Kasumi-1 (cell line): ENCODE results near the gene PSMD11.
"Not testable (repeated sequence)": the region's sequence is repeated elsewhere in the genome, so short reads cannot be mapped to it uniquely, and the experiment has no call there.

Experiments used
- DNase-seq, 2 experiments: peaks; one replicate each; lab custom pipeline; 2025; lab: John Stamatoyannopoulos, UW

Gene PSMD11

GRCh38 chr17:32444301-32445073 is at the start of gene PSMD11:
TSS of gene PSMD11 (plus strand) at chr17:32444510. CDS start at chr17:32444524, 14 bp downstream.
- peak; percentile 93 for DNase-seq

- no peak for DNase-seq
These were observed 48.0 kb upstream of the PSMD11 start for GRCh38 chr17:32396343-32396742.

- no peak for DNase-seq
These were observed 45.4 kb upstream of the PSMD11 start for GRCh38 chr17:32398946-32399345.

- DNase-seq: not testable (repeated sequence)
These were observed 34.2 kb upstream of the PSMD11 start for GRCh38 chr17:32410085-32410484.

GRCh38 chr17:32426894-32427293 is 17.4 kb upstream of the PSMD11 start:
- no peak for DNase-seq

- DNase-seq: no peak
These were observed 14.7 kb upstream of the PSMD11 start for GRCh38 chr17:32429598-32429997.

GRCh38 chr17:32440722-32441121 is 3.6 kb upstream of the PSMD11 start:
- no peak for DNase-seq

GRCh38 chr17:32441886-32442285 is 2.4 kb upstream of the PSMD11 start:
- DNase-seq: no peak

- DNase-seq: no peak
These were observed 446 bp upstream of the PSMD11 start for GRCh38 chr17:32443827-32444300.

GRCh38 chr17:32445074-32445415 is 735 bp downstream of the PSMD11 start:
- DNase-seq: peak; percentile 20 to 61

GRCh38 chr17:32445497-32445896 is 1.2 kb downstream of the PSMD11 start:
- DNase-seq: no peak

GRCh38 chr17:32445971-32446370 is 1.7 kb downstream of the PSMD11 start:
- DNase-seq: no peak

GRCh38 chr17:32446949-32447348 is 2.6 kb downstream of the PSMD11 start:
- no peak for DNase-seq

- no peak for DNase-seq
These were observed 5.7 kb downstream of the PSMD11 start for GRCh38 chr17:32449963-32450362.

GRCh38 chr17:32450379-32450778 is 6.1 kb downstream of the PSMD11 start:
- not testable (repeated sequence) for DNase-seq

GRCh38 chr17:32451879-32452278 is 7.6 kb downstream of the PSMD11 start:
- no peak for DNase-seq

GRCh38 chr17:32452281-32452680 is 8.0 kb downstream of the PSMD11 start:
- DNase-seq: no peak

GRCh38 chr17:32453370-32453769 is 9.1 kb downstream of the PSMD11 start:
- no peak for DNase-seq

- DNase-seq: no peak
These were observed 14.1 kb downstream of the PSMD11 start for GRCh38 chr17:32458371-32458770.

GRCh38 chr17:32460054-32460453 is 15.7 kb downstream of the PSMD11 start:
- no peak for DNase-seq

GRCh38 chr17:32461498-32461852 is 17.2 kb downstream of the PSMD11 start:
- no peak for DNase-seq

GRCh38 chr17:32461853-32462617 is 17.7 kb downstream of the PSMD11 start:
- DNase-seq: peak; percentile 62 to 83

- no peak for DNase-seq
These were observed 19.0 kb downstream of the PSMD11 start for GRCh38 chr17:32463304-32463703.
